Measurements from ENCODE around the gene PLCL2.
"Not testable (repeated sequence)": the region's sequence is repeated elsewhere in the genome, so short reads cannot be mapped to it uniquely, and the experiment has no call there.

PLCL2 gene

DNA sequence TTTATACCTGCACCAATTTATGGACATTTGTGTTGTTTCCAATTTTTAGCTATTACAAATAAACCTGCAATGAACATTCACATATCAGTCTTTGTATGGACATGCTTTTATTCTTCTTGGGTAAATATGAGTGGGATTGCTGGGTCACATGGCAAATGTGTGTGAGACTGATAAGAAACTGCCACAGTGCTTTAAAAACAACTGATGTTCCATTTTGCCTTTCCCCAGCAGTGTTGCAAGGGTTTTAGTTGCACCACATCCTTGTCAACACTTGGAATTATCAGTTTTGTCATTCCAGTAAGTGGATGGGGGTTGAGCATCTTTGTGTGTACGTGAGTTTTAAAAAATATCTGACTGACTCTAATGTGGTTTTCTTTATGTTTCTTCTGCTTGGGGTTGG, 191.2 kb downstream of the PLCL2 start:
- no peak for DNase-seq (ENCODE audit: low spot score)

DNA sequence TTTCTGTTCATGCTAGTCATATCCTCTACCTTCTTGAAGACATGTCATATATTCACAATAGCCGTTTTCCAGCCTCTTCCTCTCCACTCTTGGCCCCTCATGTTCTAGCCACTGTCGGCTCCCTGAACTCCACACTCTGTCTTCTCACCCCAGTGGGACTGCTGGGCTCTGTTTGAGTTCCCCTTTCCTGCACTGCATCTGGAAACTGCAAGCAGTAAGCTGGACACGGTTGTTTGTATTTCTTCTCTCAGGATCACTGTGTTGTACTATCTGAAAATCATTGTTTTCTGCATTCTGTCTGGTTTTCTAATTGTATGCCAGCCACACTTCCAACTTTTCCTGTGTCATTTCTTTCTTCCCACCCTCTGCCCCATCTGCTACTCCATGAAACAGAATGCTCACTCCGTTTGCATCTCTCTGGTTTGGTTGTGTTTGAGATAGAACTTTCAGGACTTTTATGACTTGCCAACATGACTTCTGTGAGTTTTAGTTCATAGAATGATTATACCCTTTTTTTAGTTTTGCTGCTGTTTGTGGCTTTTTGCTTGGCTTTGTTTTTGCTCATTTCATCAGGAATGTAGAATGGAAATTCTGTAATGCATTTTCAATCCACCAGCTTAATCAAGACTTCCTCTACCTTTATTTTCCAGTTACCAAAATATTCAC, 192.3 kb downstream of the PLCL2 start:
- no peak for DNase-seq (ENCODE audit: low spot score)

DNA sequence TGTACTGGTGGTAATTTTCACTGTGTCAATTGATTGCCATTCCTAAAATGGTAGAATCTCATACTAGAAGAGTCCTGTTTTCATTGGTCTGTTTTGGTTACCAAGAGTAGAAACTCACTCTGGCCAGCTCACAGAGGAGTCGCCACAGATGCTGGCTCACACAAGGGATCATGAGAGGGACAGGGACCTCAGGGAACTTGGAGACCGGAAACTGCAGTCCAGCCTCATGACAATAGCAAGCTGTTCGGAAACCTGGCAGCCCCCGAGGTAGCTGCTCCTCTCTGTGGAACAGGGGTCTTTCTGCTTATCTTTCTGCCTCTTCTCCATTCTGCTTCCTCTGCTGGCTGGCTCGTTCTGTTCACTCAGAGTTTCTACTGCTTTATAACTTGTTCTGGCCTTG, 192.9 kb downstream of the PLCL2 start:
- DNase-seq (ENCODE audit: low spot score) = no peak

DNA sequence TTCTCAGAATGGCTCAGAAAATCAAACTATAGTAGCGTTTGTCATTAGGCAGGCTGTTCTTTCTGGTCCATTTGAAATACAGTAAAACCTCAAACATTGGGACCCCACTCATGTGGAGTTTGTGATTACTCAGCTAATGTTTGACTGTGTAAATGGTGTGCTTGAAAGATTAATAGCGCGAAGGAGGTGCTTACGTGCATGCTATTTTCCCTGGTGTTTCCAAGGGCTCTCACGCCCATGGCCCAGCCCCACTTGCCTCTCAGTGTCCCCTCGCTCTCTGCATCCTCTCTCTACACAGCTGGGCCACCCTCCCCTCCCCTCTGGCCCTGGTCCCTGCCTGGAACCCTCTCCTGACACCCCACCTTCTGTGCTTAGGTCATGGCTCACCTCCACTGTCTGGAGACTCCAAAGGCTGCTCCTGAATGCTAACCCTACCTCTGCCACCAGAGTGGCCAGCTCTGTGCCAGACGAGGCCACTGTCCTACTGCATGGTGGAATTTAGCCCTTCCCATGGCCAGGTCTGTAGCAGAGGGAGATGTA, 194.2 kb downstream of the PLCL2 start:
- no peak for DNase-seq (ENCODE audit: low spot score)

DNA sequence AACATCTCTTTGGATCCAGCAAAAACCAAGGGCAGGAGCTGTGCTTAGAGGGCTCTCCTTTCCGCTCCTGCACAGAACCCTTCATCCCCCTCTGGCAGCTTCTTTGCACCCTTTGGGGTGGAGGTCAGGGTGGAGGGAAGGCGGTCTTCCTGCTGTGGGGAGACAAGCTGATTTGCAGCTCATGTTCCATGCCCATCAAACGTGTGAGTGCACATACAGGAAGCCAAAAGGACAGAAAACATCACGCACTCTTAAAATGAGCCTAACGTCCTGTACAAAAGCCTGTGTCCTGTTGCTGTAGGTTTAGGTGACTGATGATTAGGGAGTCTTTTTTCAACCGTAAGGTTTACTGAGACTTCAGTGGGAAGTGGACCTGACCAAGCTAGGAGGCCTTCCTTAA, 195.2 kb downstream of the PLCL2 start:
- DNase-seq (ENCODE audit: low spot score) = no peak

DNA sequence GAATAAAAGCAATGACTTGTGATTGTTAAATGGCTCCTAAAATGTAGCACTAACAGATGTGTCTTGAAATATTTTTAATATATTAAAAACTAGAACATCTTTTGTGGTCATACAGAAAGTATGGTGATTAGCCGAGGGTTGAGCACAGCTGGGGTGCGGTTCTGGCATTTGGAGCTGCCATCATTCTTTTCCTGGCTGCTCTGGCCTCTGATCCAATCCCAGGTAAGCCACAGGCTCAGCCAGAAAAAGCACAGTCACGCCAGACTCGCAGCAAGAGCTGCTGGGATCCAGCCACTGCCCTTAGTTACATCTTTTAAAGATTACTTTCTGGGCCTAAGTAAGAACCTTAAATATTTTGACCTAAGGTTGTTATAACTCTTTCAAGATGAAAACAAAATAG, 196.8 kb downstream of the PLCL2 start:
- peak; percentile 38 for DNase-seq (ENCODE audit: low spot score)

DNA sequence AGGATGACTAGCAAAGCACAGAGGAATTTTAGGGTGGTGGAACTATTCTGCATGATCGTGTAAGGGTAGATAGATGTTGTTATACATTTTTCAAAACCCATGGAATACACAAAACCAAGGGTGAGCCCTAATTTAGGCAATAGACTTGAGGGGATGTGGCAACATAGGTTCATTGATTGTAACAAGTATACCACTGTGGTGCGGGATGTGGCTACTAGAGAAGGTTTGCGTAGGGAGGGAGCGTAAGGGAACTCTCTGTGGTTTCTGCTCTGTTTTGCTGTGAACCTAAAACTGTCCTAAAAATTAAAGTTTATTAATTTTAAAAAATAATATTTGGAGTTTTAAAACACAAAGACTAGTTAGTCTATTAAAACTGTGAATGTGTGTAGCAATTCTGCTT, 202.8 kb downstream of the PLCL2 start:
- DNase-seq (ENCODE audit: low spot score) = no peak

DNA sequence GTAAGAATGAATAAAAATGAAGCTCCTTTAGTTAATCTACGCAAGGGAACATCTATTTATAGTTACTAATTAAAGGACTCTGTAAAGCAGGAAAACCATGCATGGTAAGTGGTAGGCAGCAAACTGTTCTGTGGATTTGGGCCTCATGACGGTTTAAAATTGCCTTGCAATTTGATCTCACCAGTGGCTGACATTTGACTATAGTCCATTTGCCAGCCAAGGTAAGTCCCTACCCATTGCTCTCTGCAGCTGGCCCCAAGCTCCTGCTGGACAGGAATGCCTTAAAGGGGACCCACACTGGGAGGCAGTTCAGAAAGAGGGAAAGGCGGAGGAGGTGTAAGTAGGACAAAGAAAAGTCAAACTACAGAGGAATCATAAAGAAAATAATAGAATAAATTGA, 203.3 kb downstream of the PLCL2 start:
- DNase-seq (ENCODE audit: low spot score) = peak; percentile 30

DNA sequence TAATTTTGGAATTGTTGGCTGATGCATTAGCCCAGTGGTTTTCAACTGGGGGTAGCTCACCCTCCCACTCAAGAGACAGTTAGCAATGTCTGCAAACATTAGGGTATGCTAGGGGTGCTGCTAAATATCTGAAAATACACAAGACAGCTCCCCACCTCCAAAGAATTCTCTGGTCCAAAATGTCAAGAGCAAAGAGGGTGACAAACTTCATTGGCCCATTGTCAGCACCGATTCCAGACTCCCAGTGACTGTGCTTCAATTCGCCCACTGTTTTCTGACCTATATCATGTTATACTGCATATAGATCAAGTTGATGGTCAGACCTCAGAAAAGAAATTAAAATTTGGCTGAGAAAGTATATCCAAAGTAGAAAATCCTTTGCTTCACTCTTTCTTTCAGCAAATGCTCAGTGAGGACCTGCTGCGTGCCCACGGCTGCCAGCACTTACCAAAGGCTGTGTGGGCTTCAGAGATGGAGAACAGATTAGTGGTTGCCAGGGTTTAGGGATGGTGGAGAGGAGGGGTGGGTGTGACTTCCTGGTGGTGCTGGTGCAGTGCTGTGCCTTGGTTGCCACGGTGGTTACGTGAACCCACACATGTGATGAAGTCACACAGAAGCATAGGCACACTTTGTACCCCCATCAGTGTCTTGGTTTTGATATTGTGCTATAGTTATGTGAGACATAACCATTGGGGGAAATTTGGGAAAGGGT, 204.0 kb downstream of the PLCL2 start:
- DNase-seq (ENCODE audit: low spot score) = peak; percentile 34

DNA sequence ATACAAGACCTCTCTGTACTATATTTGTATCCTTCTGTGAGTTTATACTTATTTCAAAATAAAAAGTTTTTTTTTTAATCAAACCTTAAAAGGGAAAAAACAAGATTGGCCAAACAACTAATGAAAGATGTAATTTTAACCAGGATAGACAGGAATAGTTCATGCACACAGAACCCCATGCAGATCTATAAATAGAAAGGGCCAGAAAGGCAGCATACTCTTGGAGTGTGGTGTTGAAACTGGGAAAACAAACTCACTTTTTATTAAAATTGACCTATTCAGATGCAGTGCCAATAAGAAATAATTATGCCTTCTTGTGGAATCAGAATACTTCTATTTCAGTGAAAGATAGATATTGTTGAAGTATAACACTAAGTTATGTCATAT, 204.6 kb downstream of the PLCL2 start:
- peak; percentile 44 for DNase-seq (ENCODE audit: low spot score)

DNA sequence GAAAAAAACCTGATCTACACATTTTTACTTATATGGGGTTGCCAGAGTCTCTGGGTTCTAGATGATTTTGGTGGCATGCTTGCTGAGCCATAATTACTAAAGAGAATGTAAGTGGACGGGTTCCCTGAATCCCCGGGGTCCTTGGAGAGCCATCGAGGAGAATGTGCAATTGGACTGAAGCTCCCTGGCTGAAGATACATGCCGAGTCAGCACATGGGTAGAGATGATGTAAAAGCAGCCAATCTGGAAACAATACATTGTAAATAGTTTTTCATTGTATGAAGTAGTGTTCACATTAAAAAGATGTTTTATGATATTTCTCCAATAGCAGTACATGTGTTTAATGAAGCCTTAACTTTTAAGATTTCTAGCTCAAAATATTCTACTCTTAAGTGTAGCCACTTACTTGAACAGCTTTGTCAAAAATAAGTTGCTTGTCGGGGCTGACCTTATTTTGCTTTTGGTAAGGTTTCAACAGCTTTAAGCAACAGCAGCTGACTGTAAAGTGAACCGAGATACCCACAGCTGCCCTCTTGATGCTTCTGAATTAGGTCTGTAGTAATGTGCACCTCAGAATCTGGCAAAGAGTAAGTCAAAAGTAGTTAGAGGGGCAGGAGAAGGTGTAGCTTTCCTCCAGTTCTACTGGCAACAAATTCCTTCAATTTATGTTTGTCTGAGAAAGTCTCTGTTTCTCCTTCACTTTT, 205.7 kb downstream of the PLCL2 start:
- DNase-seq (ENCODE audit: low spot score) = peak; percentile 51

DNA sequence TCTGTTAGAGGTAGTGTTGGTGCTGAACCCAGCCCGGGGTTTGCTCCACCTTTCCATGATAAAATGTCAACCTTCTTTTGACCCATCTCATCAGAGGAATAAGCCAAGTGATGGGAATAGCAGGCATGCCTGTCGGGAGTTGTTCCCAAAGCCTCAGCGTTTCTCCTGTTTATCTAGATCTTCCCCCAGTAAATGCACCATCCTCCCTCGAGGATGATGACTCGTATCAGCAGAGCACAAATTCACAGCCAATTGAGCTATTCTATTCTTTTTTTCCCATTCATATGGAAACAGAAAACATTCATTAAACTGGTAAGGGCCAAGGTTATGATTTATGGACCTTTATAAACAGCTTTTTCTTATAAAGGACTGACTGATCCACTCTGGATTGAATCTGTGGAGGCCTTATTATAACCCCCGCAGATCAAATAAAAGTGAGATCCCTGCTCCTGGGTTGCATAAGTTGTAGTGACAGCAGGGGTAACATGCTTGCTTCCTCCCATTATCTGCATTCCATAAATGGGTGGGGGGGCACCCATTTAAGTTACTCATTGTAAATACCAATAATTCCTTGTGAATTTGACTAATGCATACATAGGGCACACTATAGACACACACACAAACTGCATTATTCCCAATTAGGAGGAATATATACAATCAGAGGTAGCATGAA, 207.3 kb downstream of the PLCL2 start:
- DNase-seq (ENCODE audit: low spot score) = no peak

DNA sequence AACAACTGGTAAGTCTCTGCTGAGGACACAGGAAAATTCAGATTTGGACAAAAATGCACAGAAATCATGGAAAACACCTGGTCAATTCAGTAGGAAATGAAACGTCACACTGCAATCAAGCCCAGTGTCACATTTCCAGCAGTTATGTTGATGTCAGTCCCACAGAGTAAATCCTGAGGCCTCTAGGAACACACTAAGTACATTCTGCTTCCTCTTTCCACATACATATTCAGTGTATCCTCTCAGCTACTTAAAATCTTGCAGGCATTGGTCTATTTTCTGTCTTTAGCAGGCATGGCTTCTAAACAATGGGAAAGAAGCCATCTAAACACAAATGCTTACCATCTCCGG, 207.8 kb downstream of the PLCL2 start:
- no peak for DNase-seq (ENCODE audit: low spot score)

DNA sequence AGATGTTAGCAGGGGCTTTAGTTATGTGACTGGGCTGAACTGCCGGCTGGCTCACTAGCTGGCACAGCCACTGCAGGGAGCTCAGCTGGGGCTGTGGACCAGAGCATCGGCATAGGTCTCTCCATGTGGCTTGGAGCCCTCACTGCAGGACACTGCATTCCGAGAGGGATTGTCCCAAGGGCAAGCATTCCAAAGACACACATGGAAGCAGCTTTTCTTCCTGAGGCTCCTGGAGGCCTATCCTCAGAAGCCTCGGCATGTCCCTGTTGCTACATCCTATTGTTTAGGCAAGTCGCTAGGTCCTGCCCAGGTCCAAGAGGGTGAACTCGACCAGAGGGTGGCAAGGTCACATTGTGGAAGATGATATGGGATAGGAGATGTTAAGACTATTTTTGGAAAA, 209.8 kb downstream of the PLCL2 start:
- no peak for DNase-seq (ENCODE audit: low spot score)

DNA sequence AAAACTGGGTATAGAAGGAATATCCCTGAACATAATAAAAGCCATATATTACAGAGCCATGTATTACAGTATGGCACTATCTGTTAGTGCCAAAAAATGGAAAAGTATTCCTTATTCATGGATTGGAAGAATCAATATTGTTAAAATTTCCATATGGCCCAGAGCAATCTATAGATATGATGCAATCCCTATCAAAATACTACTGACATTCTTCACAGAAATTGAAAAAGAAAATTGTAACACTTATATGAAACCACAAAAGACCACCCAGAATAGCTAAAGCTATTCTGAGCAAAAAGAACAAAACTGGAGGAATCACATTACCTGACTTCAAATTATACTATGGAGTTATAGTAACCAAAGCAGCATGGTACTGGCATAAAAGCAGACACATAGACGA, 218.8 kb downstream of the PLCL2 start:
- DNase-seq (ENCODE audit: low spot score) = no peak

DNA sequence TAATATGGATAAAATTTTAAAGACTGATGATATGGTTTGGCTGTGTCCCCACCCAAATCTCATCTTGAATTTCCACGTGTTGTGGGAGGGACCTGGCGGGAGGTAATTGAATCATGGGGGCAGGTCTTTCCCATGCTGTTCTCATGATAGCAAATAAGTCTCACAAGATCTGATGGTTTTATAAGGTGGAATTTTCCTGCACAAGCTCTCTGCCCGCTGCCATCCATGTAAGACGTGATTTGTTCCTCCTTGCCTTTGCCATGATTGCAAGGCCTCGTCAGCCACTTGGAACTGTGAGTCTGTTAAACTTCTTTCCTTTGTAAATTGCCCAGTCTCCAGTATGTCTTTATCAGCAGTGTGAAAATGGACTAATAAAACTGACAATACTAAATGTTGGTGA, 222.0 kb downstream of the PLCL2 start:
- not testable (repeated sequence) for DNase-seq (ENCODE audit: low spot score)

DNA sequence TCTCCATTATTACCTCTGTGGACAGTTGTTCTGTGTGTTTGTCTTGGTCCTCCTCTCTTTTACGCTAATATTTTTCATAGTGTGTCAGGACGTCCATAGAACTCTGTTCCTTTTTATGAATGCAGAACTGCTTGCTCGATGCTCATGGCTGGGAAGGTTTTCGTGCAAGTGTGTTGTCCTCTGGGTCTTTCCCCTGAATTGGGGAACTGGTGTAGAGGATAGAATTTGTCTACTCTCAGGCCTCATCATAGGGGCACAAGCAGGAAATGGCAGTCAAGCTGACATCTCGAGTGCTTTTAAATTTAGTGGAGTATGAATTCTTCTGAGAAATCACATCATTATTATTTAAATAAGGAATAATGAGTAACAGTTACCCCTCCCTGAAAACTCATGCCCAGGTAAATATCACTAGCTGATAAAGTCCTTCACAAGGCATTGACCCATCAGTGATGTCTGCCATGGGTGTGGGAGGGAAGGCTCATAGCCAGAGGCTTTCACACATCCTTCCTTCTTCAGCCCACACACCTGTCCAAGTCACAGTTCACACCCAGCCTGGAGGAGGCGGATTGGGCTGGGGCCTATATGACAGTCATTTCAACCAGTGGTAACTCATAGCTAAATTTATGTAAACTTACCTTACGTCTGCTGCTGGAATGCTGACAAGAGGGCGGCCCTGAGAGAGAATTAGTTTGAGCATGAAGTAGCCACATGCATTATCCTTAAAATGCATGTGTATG, 226.1 kb downstream of the PLCL2 start:
- DNase-seq (ENCODE audit: low spot score) = no peak

DNA sequence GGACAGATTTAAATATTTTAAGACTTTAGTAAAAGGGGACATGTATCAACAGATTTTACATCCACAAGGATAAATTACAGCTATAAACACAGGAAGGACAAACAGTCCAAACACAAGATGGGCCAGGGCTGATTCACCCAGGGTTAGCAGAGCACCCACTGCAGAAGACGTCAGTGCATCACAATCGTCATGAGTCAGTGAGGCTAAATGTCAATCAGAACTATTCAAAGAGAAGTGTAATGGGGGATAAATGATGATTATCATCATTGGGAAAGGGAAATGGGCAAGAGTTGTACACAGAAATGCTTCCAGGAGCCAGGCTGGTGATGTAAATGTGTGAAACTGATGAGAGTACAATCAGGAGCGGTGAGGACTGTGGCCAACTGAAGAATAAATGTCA, 226.8 kb downstream of the PLCL2 start:
- DNase-seq (ENCODE audit: low spot score) = no peak

DNA sequence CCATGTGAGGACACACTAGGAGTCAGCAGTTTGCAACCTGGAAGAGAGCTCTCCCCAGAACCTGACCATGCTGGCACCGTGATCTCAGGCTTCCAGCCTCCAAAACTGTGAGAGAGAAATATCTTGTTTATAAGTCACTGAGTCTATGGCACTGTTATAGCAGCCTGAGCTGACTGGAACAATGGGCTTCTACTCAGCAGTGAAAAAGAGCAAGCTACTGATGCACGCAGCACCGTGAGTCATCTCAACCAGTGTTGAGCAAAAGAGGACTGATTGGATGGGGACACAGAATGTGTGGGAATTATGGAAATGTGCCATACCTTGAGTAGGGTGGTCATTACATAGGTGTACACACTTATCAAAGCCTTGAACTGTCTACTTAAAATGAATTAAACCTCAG, 230.4 kb downstream of the PLCL2 start:
- DNase-seq (ENCODE audit: low spot score) = no peak

DNA sequence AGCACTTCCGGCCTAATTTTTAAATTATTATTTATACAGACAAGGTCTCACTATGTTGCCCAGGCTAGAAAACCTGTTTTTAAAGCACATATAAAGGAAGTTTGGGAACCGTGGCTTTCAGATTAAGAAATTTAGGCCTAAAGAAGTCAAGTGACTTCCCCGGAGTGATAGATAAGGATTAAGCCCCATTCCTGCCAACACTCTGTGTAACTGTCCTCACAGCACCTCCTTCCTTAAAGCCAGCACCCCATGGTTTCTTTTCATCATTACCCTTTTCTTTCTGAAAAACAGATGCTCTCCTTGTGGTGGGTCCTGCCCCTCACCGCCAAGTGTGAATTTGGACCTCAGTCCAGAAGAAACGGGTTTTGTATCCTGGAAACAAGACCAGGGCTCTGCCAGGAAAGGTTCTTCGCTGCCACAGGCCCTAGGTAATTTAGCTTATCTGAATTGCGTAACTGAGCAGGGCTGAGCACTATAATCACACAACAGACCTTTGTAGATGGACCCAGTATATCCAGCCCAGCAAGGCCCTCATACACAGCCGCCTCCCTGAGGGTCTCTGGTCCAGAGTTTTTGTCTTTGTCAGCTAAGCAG, 231.3 kb downstream of the PLCL2 start:
- DNase-seq (ENCODE audit: low spot score) = peak; percentile 81

DNA sequence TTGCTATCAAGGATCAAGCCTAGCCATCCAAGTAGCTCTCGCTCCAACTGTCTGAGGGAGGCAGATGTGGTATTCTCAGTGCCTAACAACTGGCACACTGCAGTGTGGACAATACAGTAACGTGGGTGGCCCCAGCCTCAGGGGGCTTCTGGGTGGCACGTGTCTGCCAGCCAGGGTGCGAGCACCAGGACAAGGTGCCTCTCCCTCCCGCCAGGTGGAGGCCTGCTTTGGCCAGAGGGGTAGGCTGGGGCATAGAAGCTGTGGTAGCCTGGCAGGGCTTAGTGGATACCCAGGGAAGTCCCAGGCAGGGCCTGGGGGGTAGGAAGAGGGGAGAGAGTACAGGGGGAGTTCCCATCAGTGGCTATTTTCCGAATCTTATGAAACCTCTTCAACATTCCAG, 234.0 kb downstream of the PLCL2 start:
- DNase-seq (ENCODE audit: low spot score) = no peak
